ENCODE data around the gene PLLP.

PLLP gene

GRCh38 chr16:57315416-57315815, 30.9 kb upstream of the PLLP start (continued):
- TF ChIP-seq TSHZ2 (CRISPR knock-in tag; IDR thresholded peaks at IDR 0.05), result no peak
- TF ChIP-seq RARB (CRISPR knock-in tag; IDR thresholded peaks at IDR 0.05), result no peak

GRCh38 chr16:57314161-57314785, 29.8 kb upstream of the PLLP start:
- no peak for ATAC-seq
- no peak for TF ChIP-seq ARNTL (CRISPR knock-in tag; IDR thresholded peaks at IDR 0.05; ENCODE audit: borderline replicate concordance, low read depth)
- no peak for TF ChIP-seq ZFP3 (CRISPR knock-in tag; IDR thresholded peaks at IDR 0.05)
- TF ChIP-seq ZNF565 (CRISPR knock-in tag; conservative IDR thresholded peaks at IDR 0.05; ENCODE audit: low read depth), result no peak
- no peak for TF ChIP-seq ISL1 (CRISPR knock-in tag; IDR thresholded peaks at IDR 0.05)
- TF ChIP-seq BACH2 (CRISPR knock-in tag; IDR thresholded peaks at IDR 0.05; ENCODE audit: borderline replicate concordance), result no peak
- no peak for TF ChIP-seq OSR1 (CRISPR knock-in tag; IDR thresholded peaks at IDR 0.05)
- TF ChIP-seq RARB (CRISPR knock-in tag; IDR thresholded peaks at IDR 0.05), result no peak
- TF ChIP-seq TSHZ2 (CRISPR knock-in tag; IDR thresholded peaks at IDR 0.05), result no peak
- TF ChIP-seq CSRNP3 (CRISPR knock-in tag; IDR thresholded peaks at IDR 0.05), result no peak

GRCh38 chr16:57313509-57313908, 29.0 kb upstream of the PLLP start:
- no peak for ATAC-seq
- TF ChIP-seq ZFP30 (CRISPR knock-in tag; IDR thresholded peaks at IDR 0.05), result no peak
- no peak for TF ChIP-seq ESRRG (CRISPR knock-in tag; IDR thresholded peaks at IDR 0.05)
- TF ChIP-seq CSDC2 (CRISPR knock-in tag; IDR thresholded peaks at IDR 0.05), result no peak
- no peak for TF ChIP-seq ISL1 (CRISPR knock-in tag; IDR thresholded peaks at IDR 0.05)
- TF ChIP-seq PPARA (CRISPR knock-in tag; IDR thresholded peaks at IDR 0.05; ENCODE audit: borderline replicate concordance), result no peak
- TF ChIP-seq ZNF565 (CRISPR knock-in tag; conservative IDR thresholded peaks at IDR 0.05; ENCODE audit: low read depth), result no peak
- no peak for TF ChIP-seq OSR1 (CRISPR knock-in tag; IDR thresholded peaks at IDR 0.05)
- TF ChIP-seq PATZ1 (CRISPR knock-in tag; IDR thresholded peaks at IDR 0.05; ENCODE audit: borderline replicate concordance), result no peak
- TF ChIP-seq ARNTL (CRISPR knock-in tag; IDR thresholded peaks at IDR 0.05; ENCODE audit: borderline replicate concordance, low read depth), result no peak
- no peak for TF ChIP-seq CSRNP3 (CRISPR knock-in tag; IDR thresholded peaks at IDR 0.05)
- no peak for TF ChIP-seq GLIS3 (CRISPR knock-in tag; IDR thresholded peaks at IDR 0.05)
- TF ChIP-seq TSHZ2 (CRISPR knock-in tag; IDR thresholded peaks at IDR 0.05), result no peak
- TF ChIP-seq RARB (CRISPR knock-in tag; IDR thresholded peaks at IDR 0.05), result no peak
- TF ChIP-seq CREB5 (CRISPR knock-in tag; IDR thresholded peaks at IDR 0.05; ENCODE audit: low read depth), result no peak
- TF ChIP-seq ZNF8 (CRISPR knock-in tag; IDR thresholded peaks at IDR 0.05), result no peak
- TF ChIP-seq ZFP3 (CRISPR knock-in tag; IDR thresholded peaks at IDR 0.05), result no peak
- TF ChIP-seq TCF4 (CRISPR knock-in tag; IDR thresholded peaks at IDR 0.05; ENCODE audit: borderline replicate concordance), result no peak

Data from SK-N-SH treated with all-trans-retinoic acid at 6 μM for 48 hours (cell line).